DOHH2 (cell line): ENCODE data around the gene DMRTA2.

Experiments
- H3F3A ChIP-seq: fragments of 200-600 bp; sonication (generic), shearing (Covaris generic); 2 replicates; pipeline ENCODE4 v1.6.0; 2016; ENCODE audit warnings: antibody characterized with exemption, mild to moderate bottlenecking; ENCODE audit not compliant: control insufficient read depth, insufficient read depth
- H3K27ac ChIP-seq: fragments of 200-600 bp; sonication (generic); 2 replicates; pipeline ENCODE4 v1.5.1; 2014; ENCODE audit warnings: low read depth, mild to moderate bottlenecking, low read length, moderate library complexity
- H3K27me3 ChIP-seq: fragments of 200-600 bp; sonication (generic); 2 replicates; pipeline ENCODE4 v1.6.1; 2014; ENCODE audit warnings: mild to moderate bottlenecking, low read length, mixed read lengths; ENCODE audit not compliant: control insufficient read depth
- H3K36me3 ChIP-seq: fragments of 200-600 bp; sonication (generic); 2 replicates; pipeline ENCODE4 v1.6.1; 2014; ENCODE audit warnings: mild to moderate bottlenecking, low read length, moderate library complexity, mixed read lengths; ENCODE audit not compliant: control insufficient read depth
- H3K4me1 ChIP-seq: fragments of 200-600 bp; sonication (generic); 2 replicates; pipeline ENCODE4 v1.6.1; 2014; ENCODE audit warnings: mild to moderate bottlenecking, low read length, mixed read lengths; ENCODE audit not compliant: control insufficient read depth
- H3K4me2 ChIP-seq: fragments of 200-600 bp; sonication (generic); 2 replicates; pipeline ENCODE4 v1.6.0; 2014; ENCODE audit warnings: mild to moderate bottlenecking, low read length, moderate library complexity
- H3K4me3 ChIP-seq: fragments of 200-600 bp; sonication (generic); 2 replicates; pipeline ENCODE4 v1.5.1; 2014; ENCODE audit warnings: mild to moderate bottlenecking, low read length, mixed read lengths
- H3K79me2 ChIP-seq: fragments of 200-600 bp; sonication (generic); 2 replicates; pipeline ENCODE4 v1.6.1; 2014; ENCODE audit warnings: mild to moderate bottlenecking, low read length, mixed read lengths; ENCODE audit not compliant: control insufficient read depth
- H3K9me2 ChIP-seq: fragments of 200-600 bp; sonication (generic); replicated peaks from 2 replicates; pipeline ENCODE4 v1.6.1; 2014; ENCODE audit warnings: mild to moderate bottlenecking, low read length, mixed read lengths; ENCODE audit not compliant: control insufficient read depth
- H3K9me3 ChIP-seq: fragments of 200-600 bp; sonication (generic); 2 replicates; pipeline ENCODE4 v1.6.1; 2014; ENCODE audit warnings: antibody characterized with exemption, low read length, mixed read lengths; ENCODE audit not compliant: control insufficient read depth, insufficient read depth
- H4K20me1 ChIP-seq: fragments of 200-600 bp; sonication (generic); 2 replicates; pipeline ENCODE4 v1.6.0; 2014; ENCODE audit warnings: low read depth, mild to moderate bottlenecking, antibody characterized with exemption, low read length, moderate library complexity; ENCODE audit not compliant: control insufficient read depth, insufficient read depth
- CTCF ChIP-seq: fragments of 200-600 bp; sonication (generic); IDR thresholded peaks from one replicate; pipeline ENCODE4 v1.5.1; 2014; ENCODE audit warnings: antibody characterized with exemption, mild to moderate bottlenecking, low read depth, low read length; ENCODE audit not compliant: poor library complexity, severe bottlenecking
- EZH2phosphoT487 ChIP-seq: fragments of 200-600 bp; sonication (generic); IDR thresholded peaks from 2 replicates; pipeline ENCODE4 v1.6.1; 2017; ENCODE audit warnings: borderline replicate concordance, mild to moderate bottlenecking, antibody characterized with exemption, low read length, moderate library complexity, mixed read lengths

Gene DMRTA2

GRCh38 chr1:50421768-50422674 lies 1.2 kb downstream of the DMRTA2 start:
- Histone ChIP-seq H3K4me3 (no peak overlapping the region), H3K27ac (no peak overlapping the region), H3K4me2 (no peak overlapping the region), H3K9me3 (peaks cover 4% of the 10 kb centered on the region; the same call in 1 of the 2 replicates), H3K79me2 (no peaks in the 10 kb centered on the region), H3K4me1 (no peaks in the 10 kb centered on the region), H3K36me3 (no peaks in the 10 kb centered on the region), H3F3A (no peaks in the 10 kb centered on the region), H3K27me3 (no peaks in the 10 kb centered on the region; the same call in 1 of the 2 replicates), H3K9me2 (no peaks in the 10 kb centered on the region), H4K20me1 (no peaks in the 10 kb centered on the region)
- TF ChIP-seq CTCF: no peak

DNA sequence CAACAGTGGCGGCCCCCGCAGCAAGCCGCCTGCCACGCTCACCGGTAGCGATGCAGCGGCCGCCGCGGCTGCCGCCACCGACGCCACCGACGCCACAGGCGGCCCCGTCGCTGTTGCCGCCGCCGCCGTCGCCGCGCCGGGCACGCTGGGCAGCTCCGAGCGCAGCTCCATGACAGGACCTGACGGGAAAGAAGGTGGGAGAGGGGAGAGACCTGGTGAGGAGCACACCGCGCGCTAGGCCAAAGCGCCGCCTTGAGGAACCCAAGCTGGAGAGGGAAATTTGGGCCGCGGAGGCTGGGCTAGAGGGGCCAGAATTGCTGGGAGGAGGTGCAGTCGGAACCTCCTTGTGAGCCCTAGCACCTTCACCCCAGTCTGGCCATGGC lies 1.9 kb downstream of the DMRTA2 start:
- no peaks in the 10 kb centered on the region for H3K4me1 ChIP-seq
- no peaks in the 10 kb centered on the region for H3K9me2 ChIP-seq
- TF ChIP-seq EZH2phosphoT487: no peak
- no peak for TF ChIP-seq CTCF
- peaks cover 4% of the 10 kb centered on the region; the same call in 1 of the 2 replicates for H3K9me3 ChIP-seq
- H3K27ac ChIP-seq: no peak overlapping the region
- no peaks in the 10 kb centered on the region for H3K27me3 ChIP-seq
- H3K36me3 ChIP-seq: no peaks in the 10 kb centered on the region
- no peaks in the 10 kb centered on the region for H3K79me2 ChIP-seq
- H3F3A ChIP-seq: no peaks in the 10 kb centered on the region
- no peak overlapping the region for H3K4me3 ChIP-seq
- no peaks in the 10 kb centered on the region for H4K20me1 ChIP-seq
- no peak overlapping the region for H3K4me2 ChIP-seq

- no peak overlapping the region for H3K4me2 ChIP-seq
- H3K9me2 ChIP-seq: no peaks in the 10 kb centered on the region
- TF ChIP-seq EZH2phosphoT487: no peak
- TF ChIP-seq CTCF: no peak
- no peaks in the 10 kb centered on the region for H3K79me2 ChIP-seq
- no peak overlapping the region for H3K4me3 ChIP-seq
- H3K9me3 ChIP-seq: peaks cover 4% of the 10 kb centered on the region; the same call in 1 of the 2 replicates
- H3K36me3 ChIP-seq: no peaks in the 10 kb centered on the region
- H3K4me1 ChIP-seq: no peaks in the 10 kb centered on the region
- no peak overlapping the region for H3K27ac ChIP-seq
- no peaks in the 10 kb centered on the region for H4K20me1 ChIP-seq
- no peaks in the 10 kb centered on the region for H3F3A ChIP-seq
- no peaks in the 10 kb centered on the region for H3K27me3 ChIP-seq
These were observed 2.4 kb downstream of the DMRTA2 start for GRCh38 chr1:50420689-50421365.
